Endothelial cell of umbilical vein (primary cell): ENCODE measurements around the gene POM121C. TPM values are rescaled to one million over a fixed set of nuclear protein-coding genes. Genes with fewer than 3 reads are reported as not detected.
"Not testable (repeated sequence)": the region's sequence is repeated elsewhere in the genome, so short reads cannot be mapped to it uniquely, and the experiment has no call there.

Experiments used
- BruUV-seq: library from RNA; stranded (reverse); fragments of 400-500 nt; replicated peaks from 2 replicates; lab custom pipeline; 2021; lab: Mats Ljungman, UMichigan
- CTCF ChIA-PET: fragments of 300-600, 350-600 bp; sonication (Branson Sonifier 250); formaldehyde crosslinking; loops from one replicate; lab custom pipeline; 2021; ENCODE audit warnings: antibody characterized with exemption, inconsistent platforms; lab: Charles Lee
- POLR2A ChIA-PET: fragments of 300-600, 350-600 bp; sonication (Branson Sonifier 250); formaldehyde crosslinking; loops from one replicate; lab custom pipeline; 2021; ENCODE audit warnings: antibody characterized with exemption, inconsistent platforms; lab: Charles Lee
- DNase-seq: peaks from one replicate; pipeline ENCODE4 v3.0.0-alpha.2; 2011; ENCODE audit warnings: low read depth, low spot score
- FAIRE-seq: peaks from 2 replicates; lab custom pipeline; 2011; peaks lifted over from hg19 to GRCh38; lab: Jason Lieb, UNC
- H2AFZ ChIP-seq: 2 replicates; pipeline ENCODE4 v1.6.0; 2012; ENCODE audit warnings: low read depth, low read length, control low read depth, inconsistent platforms
- H3K27ac ChIP-seq: 2 replicates; pipeline ENCODE4 v1.5.1; 2011; ENCODE audit warnings: low read depth, mild to moderate bottlenecking, control low read depth, low read length, moderate library complexity; ENCODE audit not compliant: insufficient read depth
- H3K27me3 ChIP-seq, 2 experiments: 2 replicates each; pipeline versions ENCODE4 v1.6.0 to v1.6.1; 2011; ENCODE audit warnings: low read length in 2 of 2, mixed read lengths in 1 of 2; ENCODE audit not compliant: control insufficient read depth in 2 of 2, insufficient read depth in 2 of 2
- H3K36me3 ChIP-seq, 2 experiments: 2 replicates in 1 of 2; 3 replicates in 1 of 2; pipeline ENCODE4 v1.5.1; 2011; ENCODE audit warnings: low read length in 2 of 2, mild to moderate bottlenecking in 1 of 2, moderate library complexity in 1 of 2; ENCODE audit not compliant: control insufficient read depth in 2 of 2, insufficient read depth in 2 of 2; ENCODE audit errors: extremely low read depth in 1 of 2
- H3K4me1 ChIP-seq: 3 replicates; pipeline ENCODE4 v1.5.1; 2011; ENCODE audit warnings: mild to moderate bottlenecking, low read length; ENCODE audit not compliant: control insufficient read depth, insufficient read depth; ENCODE audit errors: extremely low read depth
- H3K4me2 ChIP-seq: 2 replicates; pipeline ENCODE4 v1.6.1; 2011; ENCODE audit warnings: low read length, control low read depth, mixed read lengths; ENCODE audit not compliant: insufficient read depth
- H3K4me3 ChIP-seq, 3 experiments: fragments of 200-600 bp in 1 of 3; sonication (generic), shearing (Covaris generic) in 1 of 3; replicated peaks in 1 of 3; 2 replicates each; pipeline ENCODE4 v1.5.1; 2011 to 2016; ENCODE audit warnings: control low read depth in 3 of 3, low read length in 3 of 3, mild to moderate bottlenecking in 2 of 3, inconsistent platforms in 1 of 3, low read depth in 1 of 3, moderate library complexity in 1 of 3; ENCODE audit not compliant: insufficient read depth in 1 of 3
- H3K79me2 ChIP-seq: 2 replicates; pipeline ENCODE4 v1.6.0; 2012; ENCODE audit warnings: low read length, inconsistent platforms; ENCODE audit not compliant: control insufficient read depth, insufficient read depth
- H3K9ac ChIP-seq: replicated peaks from 2 replicates; pipeline ENCODE3; 2011; ENCODE audit warnings: low read length, control low read depth; ENCODE audit not compliant: insufficient read depth; ENCODE audit errors: extremely low read depth
- H3K9me1 ChIP-seq: replicated peaks from 3 replicates; pipeline ENCODE4 v1.6.0; 2011; ENCODE audit warnings: mild to moderate bottlenecking, low read length; ENCODE audit not compliant: control insufficient read depth, insufficient read depth; ENCODE audit errors: extremely low read depth
- H3K9me3 ChIP-seq: replicated peaks from 2 replicates; pipeline ENCODE4 v1.5.1; 2012; ENCODE audit warnings: low read length, inconsistent platforms; ENCODE audit not compliant: control insufficient read depth, insufficient read depth
- H4K20me1 ChIP-seq: replicated peaks from 2 replicates; pipeline ENCODE3; 2011; ENCODE audit warnings: mild to moderate bottlenecking, low read length; ENCODE audit not compliant: control insufficient read depth, insufficient read depth; ENCODE audit errors: extremely low read depth
- CTCF ChIP-seq, 2 donors: IDR thresholded peaks; 1 replicate in 1 of 2; 2 replicates in 1 of 2; pipeline ENCODE4 v1.5.1; 2011; ENCODE audit warnings: low read length in 2 of 2, mild to moderate bottlenecking in 2 of 2, moderate library complexity in 2 of 2, control low read depth in 1 of 2, inconsistent platforms in 1 of 2, low read depth in 1 of 2; ENCODE audit not compliant: insufficient read depth in 1 of 2; ENCODE audit errors: extremely low read depth in 1 of 2
- EZH2 ChIP-seq: IDR thresholded peaks from 2 replicates; pipeline ENCODE4 v1.6.1; 2012; ENCODE audit warnings: borderline replicate concordance, low read depth, mild to moderate bottlenecking, moderate library complexity, low read length, inconsistent platforms; ENCODE audit not compliant: severe bottlenecking
- FOS ChIP-seq: IDR thresholded peaks from 2 replicates; pipeline ENCODE4 v1.6.1; 2011; ENCODE audit warnings: mild to moderate bottlenecking, low read length, moderate library complexity, borderline replicate concordance; ENCODE audit not compliant: insufficient read depth
- GATA2 ChIP-seq: IDR thresholded peaks from 2 replicates; pipeline ENCODE4 v1.7.0; 2011; ENCODE audit warnings: low read depth, mild to moderate bottlenecking, moderate library complexity, mixed read lengths, low read length; ENCODE audit not compliant: insufficient read length, insufficient read depth
- JUN ChIP-seq: IDR thresholded peaks from 2 replicates; pipeline ENCODE4 v1.6.1; 2011; ENCODE audit warnings: borderline replicate concordance, low read depth; ENCODE audit not compliant: insufficient read length, insufficient read depth
- MAX ChIP-seq: IDR thresholded peaks from 2 replicates; pipeline ENCODE4 v1.6.1; 2011; ENCODE audit not compliant: insufficient read depth, insufficient read length
- MYC ChIP-seq: IDR thresholded peaks from one replicate; pipeline ENCODE4 v1.6.1; 2011; ENCODE audit warnings: mild to moderate bottlenecking, low read depth, low read length
- POLR2A ChIP-seq: IDR thresholded peaks from 2 replicates; pipeline ENCODE4 v1.6.1; 2012; ENCODE audit warnings: low read depth, mild to moderate bottlenecking, control low read depth, low read length
- POLR2AphosphoS5 ChIP-seq: IDR thresholded peaks from 2 replicates; pipeline ENCODE4 v1.6.1; 2012; ENCODE audit warnings: low read depth, mild to moderate bottlenecking, control low read depth, low read length, moderate library complexity; ENCODE audit not compliant: insufficient read depth
- dilution Hi-C: fragments of 300-500 bp; cut with MboI; formaldehyde crosslinking; loops from one replicate; pipeline ENCODE4 v1.15.0; 2019; ENCODE audit warnings: low sequenced_read_pairs; ENCODE audit not compliant: extremely low pct_ligation_motif_present
- intact Hi-C: fragments of 100-400 bp; cut with micrococcal nuclease; formaldehyde crosslinking; loops from one replicate; pipeline ENCODE4 v1.10.0; 2022
- polyA plus RNA-seq, 4 experiments: library from polyadenylated mRNA; depleted of rRNA in 3 of 4; stranded (reverse) in 3 of 4; unstranded in 1 of 4; fragments of >200 nt; gene quantifications; 2 replicates each; pipeline versions ENCODE4 v1.2.1 to v1.2.3, GENCODE V29; 2011 to 2012; ENCODE audit warnings: missing spikeins in 1 of 4
- total RNA-seq: library from RNA; stranded (reverse); gene quantifications from 2 replicates; pipeline ENCODE4 v1.2.3, GENCODE V29; 2021

Gene POM121C
- total and polyA plus RNA-seq, 2 donors (not counting 3 experiments of a cell fraction or from before 2014, with no cell fraction given) = 15.4 to 45.6 TPM

GRCh38 chr7:75531359-75531821 lies 45.3 kb upstream of the POM121C start:
- dilution Hi-C loops = no loop called here

GRCh38 chr7:75527224-75527722 lies 41.2 kb upstream of the POM121C start:
- dilution Hi-C loops, H3K27me3 ChIP-seq, H3K27ac ChIP-seq, H3K9me1 ChIP-seq, H3K36me3 ChIP-seq, POLR2A ChIA-PET, BruUV-seq, H3K4me1 ChIP-seq, H3K9me3 ChIP-seq, H4K20me1 ChIP-seq, FAIRE-seq: not testable (repeated sequence)
- Histone ChIP-seq H2AFZ (peak overlapping the region; percentile 68), H3K4me2 (peak overlapping the region; percentile 58), H3K9ac (peak overlapping the region; percentile 74), H3K79me2 (peaks cover 33% of the 10 kb centered on the region), H3K4me3 (peak overlapping the region; percentile 57 to 73 (median 65))
- DNase-seq = peak; percentile 18
- CTCF ChIA-PET = interaction anchor here (1.2 kb wide), 1 partner anchor 230 kb away, joined by 3 read pairs; no protein-coding TSS in a partner anchor
- intact Hi-C loops = loop anchor here (10.0 kb wide), 1 partner anchor 108 kb away; no protein-coding TSS in a partner anchor

More at GRCh38 chr7:75531359-75531821, 45.3 kb upstream of the POM121C start:
- DNase-seq = no peak
- BruUV-seq = no TSS peak
- H3K9me1 ChIP-seq = no peaks in the 10 kb centered on the region
- peaks cover 15% of the 10 kb centered on the region for H3K79me2 ChIP-seq
- FAIRE-seq = no peak
- no peak overlapping the region for H2AFZ ChIP-seq
- H3K4me1 ChIP-seq = peaks cover 3% of the 10 kb centered on the region
- H3K4me3 ChIP-seq = no peak overlapping the region
- ChIA-PET CTCF (interaction anchor here (0.7 kb wide), 1 partner anchor 97 kb away, joined by 3 read pairs; no protein-coding TSS in a partner anchor), POLR2A (no interaction called here)
- H3K36me3 ChIP-seq = peaks cover 0 to 1% of the 10 kb centered on the region in 2 experiments
- H3K27me3 ChIP-seq = no peaks in the 10 kb centered on the region
- no peak overlapping the region for H3K4me2 ChIP-seq
- TF ChIP-seq EZH2 = no peak
- no peak for TF ChIP-seq GATA2
- TF ChIP-seq FOS = no peak
- TF ChIP-seq MAX = no peak
- TF ChIP-seq MYC = no peak
- TF ChIP-seq JUN = no peak
- TF ChIP-seq CTCF (IDR thresholded peaks at IDR 0.05; ENCODE audit: extremely low read depth in 1 of 2, insufficient read depth in 1 of 2, low read depth in 1 of 2, low read length in 2 of 2) = no peak
- TF ChIP-seq POLR2AphosphoS5 = no peak
- TF ChIP-seq POLR2A = no peak
- no peak overlapping the region for H3K9ac ChIP-seq
- intact Hi-C loops = no loop called here
- H4K20me1 ChIP-seq = no peaks in the 10 kb centered on the region
- no peak overlapping the region for H3K27ac ChIP-seq
- no peaks in the 10 kb centered on the region for H3K9me3 ChIP-seq
